ENCODE data around the gene KCNMB2.

The KCNMB2 gene

GRCh38 chr3:178597371-178597770, 61.1 kb downstream of the KCNMB2 start:
- TF ChIP-seq CTCF (IDR thresholded peaks at IDR 0.05; ENCODE audit: low read depth, low read length, missing control alignments): no peak
- DNase-seq (ENCODE audit: extremely low read depth, low read depth): no peak
- no peak overlapping the region for H3K4me3 ChIP-seq (replicated peaks; ENCODE audit: low read depth, low read length)

DNA sequence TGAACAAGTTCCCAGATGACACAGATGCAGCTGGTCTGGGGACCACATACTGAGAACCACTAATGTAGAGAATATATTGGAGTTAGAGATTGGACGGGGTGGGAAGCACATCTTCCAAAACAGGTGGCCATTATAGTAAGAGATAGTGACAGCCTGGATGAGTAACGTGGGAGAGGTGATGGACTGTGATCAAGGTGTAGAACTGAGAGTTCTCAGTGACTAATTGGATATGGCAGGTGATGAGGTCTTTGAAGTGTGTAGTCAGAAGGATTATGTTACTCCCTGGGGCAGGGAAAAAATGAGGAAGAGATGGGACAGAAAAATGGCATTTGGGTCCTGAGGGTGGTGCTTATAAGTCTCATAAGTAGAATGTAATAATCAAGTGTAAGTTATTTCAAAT, 66.6 kb downstream of the KCNMB2 start:
- no peak overlapping the region for H3K4me3 ChIP-seq (replicated peaks; ENCODE audit: low read depth, low read length)
- TF ChIP-seq CTCF (IDR thresholded peaks at IDR 0.05; ENCODE audit: low read depth, low read length, missing control alignments): no peak
- no peak for DNase-seq (ENCODE audit: extremely low read depth, low read depth)

DNA sequence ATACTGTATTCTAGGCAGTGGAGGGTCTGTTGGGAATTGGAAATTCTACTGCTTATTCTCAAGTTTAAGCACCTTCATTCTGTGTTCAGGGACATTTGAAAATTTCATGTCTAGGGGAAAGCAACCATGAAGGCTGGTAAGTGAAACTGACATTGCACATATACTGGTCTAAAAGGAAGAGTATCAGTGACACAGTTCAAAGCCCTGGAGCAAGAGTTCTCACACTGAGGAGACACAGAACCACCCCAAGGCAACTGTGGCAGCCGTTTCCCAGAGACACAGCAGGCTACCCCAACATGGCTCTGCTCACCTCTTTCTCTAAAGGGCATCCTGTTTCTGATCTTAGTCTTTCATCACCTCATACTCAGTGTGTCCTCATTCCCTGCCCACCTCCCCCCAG, 67.5 kb downstream of the KCNMB2 start:
- no peak for TF ChIP-seq CTCF (IDR thresholded peaks at IDR 0.05; ENCODE audit: low read depth, low read length, missing control alignments)
- no peak overlapping the region for H3K4me3 ChIP-seq (replicated peaks; ENCODE audit: low read depth, low read length)
- DNase-seq (ENCODE audit: extremely low read depth, low read depth): no peak

DNA sequence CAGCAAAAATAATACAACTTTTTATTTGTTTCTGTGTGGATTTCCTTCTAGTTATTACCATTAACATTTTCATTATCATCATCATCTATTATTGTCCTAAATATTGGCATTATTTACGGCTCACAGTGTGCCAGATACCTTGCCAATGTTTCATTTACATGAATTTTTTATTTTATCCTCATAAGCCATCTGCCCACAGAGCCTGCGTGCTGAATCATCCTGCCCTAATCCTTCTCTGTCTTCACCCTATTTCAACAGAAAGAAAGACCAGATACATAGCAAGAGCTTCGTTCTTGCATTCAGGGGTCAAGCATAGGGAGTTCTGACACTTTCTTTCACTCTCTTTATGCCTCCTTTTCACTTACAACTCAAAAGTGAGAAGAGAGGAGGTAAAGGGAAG, 82.0 kb downstream of the KCNMB2 start:
- H3K4me3 ChIP-seq (replicated peaks; ENCODE audit: low read depth, low read length): no peak overlapping the region
- TF ChIP-seq CTCF (IDR thresholded peaks at IDR 0.05; ENCODE audit: low read depth, low read length, missing control alignments): no peak
- DNase-seq (ENCODE audit: extremely low read depth, low read depth): no peak

DNA sequence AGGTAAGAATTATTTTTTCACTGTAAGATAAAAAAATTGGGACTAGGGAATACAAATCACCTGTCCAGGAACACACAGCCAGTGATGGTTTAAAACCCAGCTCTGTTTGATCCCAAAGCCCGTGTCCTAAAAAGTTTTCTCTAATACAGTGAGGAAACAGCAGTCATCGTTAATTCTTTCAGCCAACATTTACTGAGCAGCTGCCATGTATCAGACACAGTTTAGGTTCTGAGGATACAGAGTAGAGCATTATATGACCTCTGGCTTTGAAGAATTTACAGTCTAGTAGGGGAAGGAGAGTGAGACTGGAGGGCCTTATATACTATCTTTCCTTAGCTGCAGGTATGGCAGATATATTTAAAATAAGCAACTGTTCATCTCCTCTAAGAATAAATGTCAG, 82.7 kb downstream of the KCNMB2 start:
- DNase-seq (ENCODE audit: extremely low read depth, low read depth): no peak
- H3K4me3 ChIP-seq (replicated peaks; ENCODE audit: low read depth, low read length): no peak overlapping the region
- TF ChIP-seq CTCF (IDR thresholded peaks at IDR 0.05; ENCODE audit: low read depth, low read length, missing control alignments): no peak

GRCh38 chr3:178623666-178624255, 87.5 kb downstream of the KCNMB2 start:
- DNase-seq (ENCODE audit: extremely low read depth, low read depth): no peak
- no peak for TF ChIP-seq CTCF (IDR thresholded peaks at IDR 0.05; ENCODE audit: low read depth, low read length, missing control alignments)
- H3K4me3 ChIP-seq (replicated peaks; ENCODE audit: low read depth, low read length): no peak overlapping the region

DNA sequence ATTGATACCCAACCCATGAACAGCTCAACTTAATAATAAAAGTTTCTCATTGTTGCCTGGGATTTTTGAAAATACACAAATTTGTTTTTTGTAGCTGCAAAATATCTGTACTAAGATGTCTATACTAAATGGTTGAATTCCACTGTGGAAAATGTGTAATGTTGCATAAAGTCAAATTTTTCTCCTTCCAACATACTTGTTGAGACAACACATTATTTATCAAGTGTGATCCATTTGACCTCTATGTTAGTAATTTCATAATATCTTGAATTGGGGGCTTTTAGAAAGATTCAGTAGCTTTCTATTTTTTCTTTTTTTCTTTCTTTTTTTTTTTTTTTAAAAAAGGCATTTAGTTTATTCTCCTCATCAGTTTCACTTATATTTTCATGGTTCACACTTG, 88.0 kb downstream of the KCNMB2 start:
- H3K4me3 ChIP-seq (replicated peaks; ENCODE audit: low read depth, low read length): no peak overlapping the region
- no peak for DNase-seq (ENCODE audit: extremely low read depth, low read depth)
- TF ChIP-seq CTCF (IDR thresholded peaks at IDR 0.05; ENCODE audit: low read depth, low read length, missing control alignments): no peak
